HepG2 (cell line): ENCODE results near the gene ZNF132. TPM values are rescaled to one million over a fixed set of nuclear protein-coding genes. Genes with fewer than 3 reads are reported as not detected.

Experiments
- AKAP8 ChIP-seq: sonication (generic); formaldehyde crosslinking; IDR thresholded peaks from 2 replicates; pipeline ENCODE4 v1.5.1; 2020; ENCODE audit warnings: mild to moderate bottlenecking, missing genetic modification reagents
- CAMTA2 ChIP-seq: sonication (generic); formaldehyde crosslinking; IDR thresholded peaks from 2 replicates; pipeline ENCODE4 v1.4.0; 2020; ENCODE audit warnings: mild to moderate bottlenecking, missing genetic modification reagents, borderline replicate concordance
- JUND ChIP-seq: sonication (generic); formaldehyde crosslinking; IDR thresholded peaks from 2 replicates; pipeline ENCODE4 v1.8.0; 2022; ENCODE audit warnings: mild to moderate bottlenecking, missing genetic modification reagents
- MED1 ChIP-seq: sonication (generic); formaldehyde crosslinking; IDR thresholded peaks from 2 replicates; pipeline ENCODE4 v1.4.0; 2020; ENCODE audit warnings: missing genetic modification reagents
- NFKBIZ ChIP-seq: IDR thresholded peaks from 2 replicates; pipeline ENCODE4 v1.6.1; 2018; ENCODE audit warnings: missing genetic modification reagents, missing compliant biosample characterization
- POGZ ChIP-seq: sonication (generic); formaldehyde crosslinking; IDR thresholded peaks from 2 replicates; pipeline ENCODE4 v1.4.0; 2020; ENCODE audit warnings: mild to moderate bottlenecking, missing genetic modification reagents
- RFXAP ChIP-seq: sonication (generic); formaldehyde crosslinking; IDR thresholded peaks from 2 replicates; pipeline ENCODE4 v1.4.0; 2020; ENCODE audit warnings: missing genetic modification reagents, borderline replicate concordance
- ZNF235 ChIP-seq: sonication (generic); formaldehyde crosslinking; IDR thresholded peaks from 2 replicates; pipeline ENCODE4 v1.8.1; 2023; ENCODE audit warnings: mild to moderate bottlenecking, missing genetic modification reagents, borderline replicate concordance
- ZNF354B ChIP-seq: sonication (generic); formaldehyde crosslinking; IDR thresholded peaks from 2 replicates; pipeline ENCODE4 v1.8.0; 2022; ENCODE audit warnings: mild to moderate bottlenecking, missing genetic modification reagents
- ZNF577 ChIP-seq: sonication (generic); formaldehyde crosslinking; IDR thresholded peaks from 2 replicates; pipeline ENCODE4 v1.4.0; 2020; ENCODE audit warnings: mild to moderate bottlenecking, low read depth, missing genetic modification reagents, borderline replicate concordance
- ZNF619 ChIP-seq: sonication (generic); formaldehyde crosslinking; IDR thresholded peaks from 2 replicates; pipeline ENCODE4 v1.4.0; 2020; ENCODE audit warnings: mild to moderate bottlenecking, missing genetic modification reagents
- ZSCAN25 ChIP-seq: sonication (generic); formaldehyde crosslinking; IDR thresholded peaks from 2 replicates; pipeline ENCODE4 v1.8.0; 2022; ENCODE audit warnings: mild to moderate bottlenecking, missing genetic modification reagents
- ZSCAN31 ChIP-seq: sonication (generic); formaldehyde crosslinking; IDR thresholded peaks from 2 replicates; pipeline ENCODE4 v1.5.0; 2020; ENCODE audit warnings: low read depth, mild to moderate bottlenecking, missing genetic modification reagents
- polyA plus RNA-seq, 8 experiments: library from polyadenylated mRNA; depleted of rRNA in 3 of 8; stranded (reverse) in 7 of 8; unstranded in 1 of 8; fragments of >200 nt; fragmentation: Illumina TruSeq in 4 of 8; extraction: Trizol in 4 of 8; gene quantifications; 2 replicates each; pipeline versions ENCODE4 v1.2.1 to v1.2.3, GENCODE V29; 2011 to 2016; ENCODE audit warnings: low read depth in 4 of 8, missing spikeins in 1 of 8, mixed read lengths in 1 of 8; ENCODE audit not compliant: insufficient read depth in 1 of 8
- total RNA-seq, 5 experiments: library from RNA; depleted of rRNA; stranded (reverse); fragments of >200 nt; fragmentation: Illumina TruSeq; extraction: Trizol; gene quantifications; 2 replicates each; pipeline ENCODE4 v1.2.3, GENCODE V29; 2016; ENCODE audit warnings: low read depth in 1 of 5
- TF ChIP-seq, protein P1 (sequence below): sonication (generic); formaldehyde crosslinking; IDR thresholded peaks from 2 replicates; pipeline ENCODE4 v1.8.0; 2023; ENCODE audit warnings: mild to moderate bottlenecking, missing genetic modification reagents
- TF ChIP-seq, protein P2 (sequence below), 2 experiments: sonication (generic) in 1 of 2; formaldehyde crosslinking in 1 of 2; IDR thresholded peaks; 2 replicates each; pipeline versions ENCODE4 v1.4.0 to v1.6.1; 2018 to 2020; ENCODE audit warnings: missing genetic modification reagents in 2 of 2, borderline replicate concordance in 1 of 2, low read depth in 1 of 2, mild to moderate bottlenecking in 1 of 2, missing biosample characterization in 1 of 2
- TF ChIP-seq, protein P3 (sequence below): sonication (generic); formaldehyde crosslinking; IDR thresholded peaks from 2 replicates; pipeline ENCODE4 v1.4.0; 2020; ENCODE audit warnings: mild to moderate bottlenecking, missing genetic modification reagents
- TF ChIP-seq, protein P4 (sequence below): IDR thresholded peaks from 2 replicates; pipeline ENCODE4 v1.6.1; 2016; ENCODE audit warnings: missing compliant biosample characterization, missing genetic modification reagents, borderline replicate concordance
- TF ChIP-seq, protein P5 (sequence below): sonication (generic); formaldehyde crosslinking; conservative IDR thresholded peaks from 2 replicates; pipeline ENCODE4 v1.4.0; 2020; ENCODE audit warnings: missing genetic modification reagents

The ZNF132 gene
- total and polyA plus RNA-seq, 2 of the 13 experiments (the other 11 are each of a cell fraction or from before 2014, with no cell fraction given): not detected

DNA sequence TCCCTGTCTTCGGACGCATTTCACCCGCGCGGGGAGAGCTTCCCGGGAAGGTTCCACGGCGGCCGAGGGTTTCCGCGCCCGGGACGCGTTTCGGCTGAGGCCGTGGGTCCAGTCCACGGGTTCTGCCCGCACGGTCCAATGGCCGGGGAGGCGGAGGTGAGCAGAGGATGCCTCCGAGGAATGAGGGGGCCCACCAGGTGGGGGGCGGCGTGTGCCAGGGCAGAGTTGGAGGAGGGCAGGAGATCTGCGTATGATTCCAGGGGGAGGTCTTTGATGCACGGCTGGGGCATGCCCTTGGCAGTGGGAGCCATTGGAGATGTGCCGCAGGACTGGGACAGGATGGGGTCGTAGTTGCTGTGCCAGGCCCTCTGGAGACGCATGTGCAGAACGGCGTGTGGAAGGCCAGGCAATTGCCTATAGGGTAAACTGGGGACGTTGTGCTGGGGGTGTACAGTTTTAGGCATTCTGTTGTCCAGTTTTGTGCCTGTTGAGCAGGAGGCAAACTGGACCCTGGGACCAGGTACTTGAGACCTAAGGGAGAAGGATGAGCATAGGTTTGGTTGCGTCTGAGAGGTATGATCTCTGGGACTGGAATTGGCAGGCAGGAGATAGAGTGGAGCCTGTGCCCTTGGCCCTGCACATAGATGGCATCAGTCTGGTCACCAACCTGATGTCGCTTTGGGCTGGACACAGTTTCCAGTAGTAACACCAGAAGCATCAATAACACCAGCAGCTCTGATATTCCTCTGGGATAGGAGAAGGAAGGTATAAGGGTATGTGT is 30.8 kb downstream of the ZNF132 start (continued):
- no peak for TF ChIP-seq ZNF354B
- TF ChIP-seq, protein P1, sequence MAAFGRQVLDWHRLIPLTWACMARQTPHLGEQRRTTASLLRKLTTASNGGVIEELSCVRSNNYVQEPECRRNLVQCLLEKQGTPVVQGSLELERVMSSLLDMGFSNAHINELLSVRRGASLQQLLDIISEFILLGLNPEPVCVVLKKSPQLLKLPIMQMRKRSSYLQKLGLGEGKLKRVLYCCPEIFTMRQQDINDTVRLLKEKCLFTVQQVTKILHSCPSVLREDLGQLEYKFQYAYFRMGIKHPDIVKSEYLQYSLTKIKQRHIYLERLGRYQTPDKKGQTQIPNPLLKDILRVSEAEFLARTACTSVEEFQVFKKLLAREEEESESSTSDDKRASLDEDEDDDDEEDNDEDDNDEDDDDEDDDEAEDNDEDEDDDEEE (CRISPR knock-in tag): peak; percentile 61; the same call in 1 of the 2 replicates
- TF ChIP-seq NFKBIZ (CRISPR knock-in tag): 0 out of 2 replicates have a peak, but pooled peaks have one; percentile 9
- TF ChIP-seq, protein P2, sequence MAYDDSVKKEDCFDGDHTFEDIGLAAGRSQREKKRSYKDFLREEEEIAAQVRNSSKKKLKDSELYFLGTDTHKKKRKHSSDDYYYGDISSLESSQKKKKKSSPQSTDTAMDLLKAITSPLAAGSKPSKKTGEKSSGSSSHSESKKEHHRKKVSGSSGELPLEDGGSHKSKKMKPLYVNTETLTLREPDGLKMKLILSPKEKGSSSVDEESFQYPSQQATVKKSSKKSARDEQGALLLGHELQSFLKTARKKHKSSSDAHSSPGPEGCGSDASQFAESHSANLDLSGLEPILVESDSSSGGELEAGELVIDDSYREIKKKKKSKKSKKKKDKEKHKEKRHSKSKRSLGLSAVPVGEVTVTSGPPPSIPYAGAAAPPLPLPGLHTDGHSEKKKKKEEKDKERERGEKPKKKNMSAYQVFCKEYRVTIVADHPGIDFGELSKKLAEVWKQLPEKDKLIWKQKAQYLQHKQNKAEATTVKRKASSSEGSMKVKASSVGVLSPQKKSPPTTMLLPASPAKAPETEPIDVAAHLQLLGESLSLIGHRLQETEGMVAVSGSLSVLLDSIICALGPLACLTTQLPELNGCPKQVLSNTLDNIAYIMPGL (CRISPR knock-in tag; IDR thresholded peaks at IDR 0.05; ENCODE audit: borderline replicate concordance in 1 of 2, low read depth in 1 of 2): no peak
- TF ChIP-seq POGZ (CRISPR knock-in tag): no peak
- no peak for TF ChIP-seq RFXAP
- 0 out of 2 replicates have a peak, but pooled peaks have one; percentile 55 for TF ChIP-seq ZNF235 (CRISPR knock-in tag)
- TF ChIP-seq, protein P3, sequence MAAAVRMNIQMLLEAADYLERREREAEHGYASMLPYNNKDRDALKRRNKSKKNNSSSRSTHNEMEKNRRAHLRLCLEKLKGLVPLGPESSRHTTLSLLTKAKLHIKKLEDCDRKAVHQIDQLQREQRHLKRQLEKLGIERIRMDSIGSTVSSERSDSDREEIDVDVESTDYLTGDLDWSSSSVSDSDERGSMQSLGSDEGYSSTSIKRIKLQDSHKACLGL (CRISPR knock-in tag): peak; percentile 15
- TF ChIP-seq MED1 (CRISPR knock-in tag): no peak
- 0 out of 2 replicates have a peak, but pooled peaks have one; percentile 21 for TF ChIP-seq AKAP8 (CRISPR knock-in tag)
- no peak for TF ChIP-seq ZNF577 (CRISPR knock-in tag)
- peak; percentile 47; the same call in 1 of the 2 replicates for TF ChIP-seq ZSCAN31
- no peak for TF ChIP-seq ZSCAN25 (CRISPR knock-in tag)
- 0 out of 2 replicates have a peak, but pooled peaks have one; percentile 21 for TF ChIP-seq CAMTA2
- no peak for TF ChIP-seq JUND (CRISPR knock-in tag)
- TF ChIP-seq, protein P4, sequence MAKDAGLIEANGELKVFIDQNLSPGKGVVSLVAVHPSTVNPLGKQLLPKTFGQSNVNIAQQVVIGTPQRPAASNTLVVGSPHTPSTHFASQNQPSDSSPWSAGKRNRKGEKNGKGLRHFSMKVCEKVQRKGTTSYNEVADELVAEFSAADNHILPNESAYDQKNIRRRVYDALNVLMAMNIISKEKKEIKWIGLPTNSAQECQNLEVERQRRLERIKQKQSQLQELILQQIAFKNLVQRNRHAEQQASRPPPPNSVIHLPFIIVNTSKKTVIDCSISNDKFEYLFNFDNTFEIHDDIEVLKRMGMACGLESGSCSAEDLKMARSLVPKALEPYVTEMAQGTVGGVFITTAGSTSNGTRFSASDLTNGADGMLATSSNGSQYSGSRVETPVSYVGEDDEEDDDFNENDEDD (CRISPR knock-in tag): peak; percentile 40; the same call in 1 of the 2 replicates
- TF ChIP-seq ZNF619: no peak
- TF ChIP-seq, protein P5, sequence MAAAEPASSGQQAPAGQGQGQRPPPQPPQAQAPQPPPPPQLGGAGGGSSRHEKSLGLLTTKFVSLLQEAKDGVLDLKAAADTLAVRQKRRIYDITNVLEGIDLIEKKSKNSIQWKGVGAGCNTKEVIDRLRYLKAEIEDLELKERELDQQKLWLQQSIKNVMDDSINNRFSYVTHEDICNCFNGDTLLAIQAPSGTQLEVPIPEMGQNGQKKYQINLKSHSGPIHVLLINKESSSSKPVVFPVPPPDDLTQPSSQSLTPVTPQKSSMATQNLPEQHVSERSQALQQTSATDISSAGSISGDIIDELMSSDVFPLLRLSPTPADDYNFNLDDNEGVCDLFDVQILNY: no peak
